ENCODE results near the gene THSD1.
"Not testable (repeated sequence)": the region's sequence is repeated elsewhere in the genome, so short reads cannot be mapped to it uniquely, and the experiment has no call there.

The THSD1 gene

GRCh38 chr13:52378312-52378711 is 27.7 kb downstream of the THSD1 start:
- DNase-seq (ENCODE audit: low read depth), result no peak
- TF ChIP-seq CTCF (IDR thresholded peaks at IDR 0.05; ENCODE audit: control insufficient read depth, insufficient read depth, low read depth, low read length, missing control alignments), result no peak
- no peak overlapping the region for H3K4me3 ChIP-seq (ENCODE audit: control insufficient read depth, low read depth, low read length)

GRCh38 chr13:52377898-52378297 is 28.1 kb downstream of the THSD1 start:
- H3K4me3 ChIP-seq (ENCODE audit: control insufficient read depth, low read depth, low read length), result no peak overlapping the region
- TF ChIP-seq CTCF (IDR thresholded peaks at IDR 0.05; ENCODE audit: control insufficient read depth, insufficient read depth, low read depth, low read length, missing control alignments), result no peak
- no peak for DNase-seq (ENCODE audit: low read depth)

GRCh38 chr13:52374873-52375411 is 31.0 kb downstream of the THSD1 start:
- TF ChIP-seq CTCF (IDR thresholded peaks at IDR 0.05; ENCODE audit: control insufficient read depth, insufficient read depth, low read depth, low read length, missing control alignments), result no peak
- no peak overlapping the region for H3K4me3 ChIP-seq (ENCODE audit: control insufficient read depth, low read depth, low read length)
- DNase-seq (ENCODE audit: low read depth), result no peak

- no peak for DNase-seq (ENCODE audit: low read depth)
- H3K4me3 ChIP-seq (ENCODE audit: control insufficient read depth, low read depth, low read length), result no peak overlapping the region
- TF ChIP-seq CTCF (IDR thresholded peaks at IDR 0.05; ENCODE audit: control insufficient read depth, insufficient read depth, low read depth, low read length, missing control alignments), result no peak
Measured at GRCh38 chr13:52374389-52374788, 31.6 kb downstream of the THSD1 start.

GRCh38 chr13:52373277-52373676 is 32.7 kb downstream of the THSD1 start:
- H3K4me3 ChIP-seq (ENCODE audit: control insufficient read depth, low read depth, low read length); DNase-seq (ENCODE audit: low read depth): not testable (repeated sequence)

- TF ChIP-seq CTCF (IDR thresholded peaks at IDR 0.05; ENCODE audit: control insufficient read depth, insufficient read depth, low read depth, low read length, missing control alignments), result no peak
Measured at GRCh38 chr13:52371736-52372247, 34.2 kb downstream of the THSD1 start.

GRCh38 chr13:52366291-52366690 is 39.7 kb downstream of the THSD1 start:
- H3K4me3 ChIP-seq (ENCODE audit: control insufficient read depth, low read depth, low read length), result no peak overlapping the region
- no peak for DNase-seq (ENCODE audit: low read depth)
- no peak for TF ChIP-seq CTCF (IDR thresholded peaks at IDR 0.05; ENCODE audit: control insufficient read depth, insufficient read depth, low read depth, low read length, missing control alignments)

More at GRCh38 chr13:52371736-52372247, 34.2 kb downstream of the THSD1 start:
- no peak for DNase-seq (ENCODE audit: low read depth)
- no peak overlapping the region for H3K4me3 ChIP-seq (ENCODE audit: control insufficient read depth, low read depth, low read length)

GRCh38 chr13:52362169-52362887 is 43.6 kb downstream of the THSD1 start:
- not testable (repeated sequence) for H3K4me3 ChIP-seq (ENCODE audit: control insufficient read depth, low read depth, low read length)

More at GRCh38 chr13:52362169-52362887, 43.6 kb downstream of the THSD1 start:
- not testable (repeated sequence) for DNase-seq (ENCODE audit: low read depth)
